Lower leg skin (tissue), 4 donors: ENCODE data around the gene PKD2L1. TPM values are rescaled to one million over a fixed set of nuclear protein-coding genes. Genes with fewer than 3 reads are reported as not detected.
"Not testable (repeated sequence)": the region's sequence is repeated elsewhere in the genome, so short reads cannot be mapped to it uniquely, and the experiment has no call there.

Source experiments
- DNase-seq, 2 donors: peaks; one replicate each; pipeline ENCODE4 v3.0.0-alpha.2; 2019; ENCODE audit warnings: low spot score in 2 of 2
- H3K4me3 ChIP-seq: fragments of 200-600 bp; sonication (generic); 2 replicates; pipeline ENCODE4 v1.5.1; 2017; ENCODE audit warnings: mild to moderate bottlenecking, low read depth; ENCODE audit not compliant: poor library complexity, severe bottlenecking
- POLR2A ChIP-seq, 2 donors: fragments of 450-650 bp; IDR thresholded peaks; one replicate each; pipeline ENCODE4 v1.6.1; 2016 to 2017; ENCODE audit warnings: antibody characterized with exemption in 2 of 2, mild to moderate bottlenecking in 1 of 2, moderate library complexity in 1 of 2
- WGBS, 2 donors: methylation state at CpG; one replicate each; pipeline ENCODE4 v1.1.5; 2018; 5-methylcytosine and 5-hydroxymethylcytosine counted together
- intact Hi-C: fragments of 100-400 bp; cut with DNase I; formaldehyde crosslinking; loops from one replicate; pipeline ENCODE4 v1.15.0; 2023; ENCODE audit warnings: low total_unique reads
- total RNA-seq, 4 donors: library from RNA; depleted of rRNA; stranded (reverse); fragments of >200 nt; gene quantifications; one replicate each; pipeline ENCODE4 v1.1.0, GENCODE V29; 2016
- TF ChIP-seq, protein P1 (sequence below), 3 donors: fragments of 450-650 bp; IDR thresholded peaks; one replicate each; pipeline ENCODE4 v1.5.1; 2016; ENCODE audit warnings: antibody characterized with exemption in 3 of 3, mild to moderate bottlenecking in 3 of 3, moderate library complexity in 2 of 3

PKD2L1 gene
- total RNA-seq, 4 donors from 2014 or later, result not detected

DNA sequence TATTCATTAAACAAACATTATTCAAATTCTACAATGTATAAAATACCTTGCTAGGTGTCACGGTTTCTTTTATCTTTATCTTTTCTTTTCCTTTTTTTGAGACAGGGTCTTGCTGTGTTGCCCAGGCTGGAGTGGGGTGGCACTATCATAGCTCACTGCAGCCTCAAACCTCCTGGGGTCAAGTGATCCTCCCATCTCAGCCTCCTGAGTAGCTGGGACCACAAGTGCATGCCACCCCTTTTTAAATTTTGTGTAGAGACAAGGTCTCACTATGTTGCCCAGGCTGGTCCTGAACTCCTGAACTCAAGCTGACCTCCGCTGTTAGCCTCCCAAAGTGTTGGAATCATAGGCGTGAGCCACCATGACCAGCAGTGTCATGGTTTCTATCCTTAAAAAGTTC lies 25.6 kb downstream of the PKD2L1 start:
- TF ChIP-seq, protein P1, sequence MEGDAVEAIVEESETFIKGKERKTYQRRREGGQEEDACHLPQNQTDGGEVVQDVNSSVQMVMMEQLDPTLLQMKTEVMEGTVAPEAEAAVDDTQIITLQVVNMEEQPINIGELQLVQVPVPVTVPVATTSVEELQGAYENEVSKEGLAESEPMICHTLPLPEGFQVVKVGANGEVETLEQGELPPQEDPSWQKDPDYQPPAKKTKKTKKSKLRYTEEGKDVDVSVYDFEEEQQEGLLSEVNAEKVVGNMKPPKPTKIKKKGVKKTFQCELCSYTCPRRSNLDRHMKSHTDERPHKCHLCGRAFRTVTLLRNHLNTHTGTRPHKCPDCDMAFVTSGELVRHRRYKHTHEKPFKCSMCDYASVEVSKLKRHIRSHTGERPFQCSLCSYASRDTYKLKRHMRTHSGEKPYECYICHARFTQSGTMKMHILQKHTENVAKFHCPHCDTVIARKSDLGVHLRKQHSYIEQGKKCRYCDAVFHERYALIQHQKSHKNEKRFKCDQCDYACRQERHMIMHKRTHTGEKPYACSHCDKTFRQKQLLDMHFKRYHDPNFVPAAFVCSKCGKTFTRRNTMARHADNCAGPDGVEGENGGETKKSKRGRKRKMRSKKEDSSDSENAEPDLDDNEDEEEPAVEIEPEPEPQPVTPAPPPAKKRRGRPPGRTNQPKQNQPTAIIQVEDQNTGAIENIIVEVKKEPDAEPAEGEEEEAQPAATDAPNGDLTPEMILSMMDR (IDR thresholded peaks at IDR 0.05), result no peak
- TF ChIP-seq POLR2A (IDR thresholded peaks at IDR 0.05), result no peak
- WGBS, 2 donors, result 77 to 95% methylated on average over 3 of the region's 3 CpGs
- intact Hi-C loops, result no loop called here
- no peak overlapping the region for H3K4me3 ChIP-seq
- DNase-seq, result no peak

DNA sequence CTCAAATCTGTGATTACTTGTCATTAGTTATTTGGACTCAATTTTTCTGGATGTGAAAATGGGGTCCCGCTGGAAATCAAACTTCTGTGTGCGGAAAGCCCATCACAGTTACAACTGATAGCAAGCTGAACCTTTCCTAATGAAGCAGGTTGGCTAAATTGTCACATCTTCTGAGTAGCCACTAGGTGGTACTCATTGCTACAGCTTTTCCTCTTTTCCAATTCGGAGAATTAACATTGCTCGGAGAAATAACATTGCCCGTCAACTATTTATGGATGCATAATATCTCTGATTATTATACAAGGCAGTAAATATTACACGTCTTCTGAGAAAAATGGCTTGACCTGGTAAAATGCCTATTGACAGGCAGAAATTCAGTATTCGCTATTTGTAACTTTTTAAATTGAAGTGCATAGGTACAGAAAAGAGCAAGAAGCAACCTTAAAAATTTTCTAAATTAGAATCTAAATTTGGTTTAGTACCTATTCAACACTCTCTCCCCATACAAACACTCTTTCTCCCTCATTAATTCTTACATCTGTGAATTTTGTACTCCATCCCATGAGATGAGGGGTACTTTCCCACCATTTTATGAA lies 26.2 kb downstream of the PKD2L1 start:
- DNase-seq, result no peak
- 27 to 29% methylated on average over 7 of the region's 7 CpGs for WGBS, 2 donors
- intact Hi-C loops, result no loop called here
- TF ChIP-seq, protein P1 (IDR thresholded peaks at IDR 0.05), result no peak
- TF ChIP-seq POLR2A (IDR thresholded peaks at IDR 0.05), result no peak
- no peak overlapping the region for H3K4me3 ChIP-seq

DNA sequence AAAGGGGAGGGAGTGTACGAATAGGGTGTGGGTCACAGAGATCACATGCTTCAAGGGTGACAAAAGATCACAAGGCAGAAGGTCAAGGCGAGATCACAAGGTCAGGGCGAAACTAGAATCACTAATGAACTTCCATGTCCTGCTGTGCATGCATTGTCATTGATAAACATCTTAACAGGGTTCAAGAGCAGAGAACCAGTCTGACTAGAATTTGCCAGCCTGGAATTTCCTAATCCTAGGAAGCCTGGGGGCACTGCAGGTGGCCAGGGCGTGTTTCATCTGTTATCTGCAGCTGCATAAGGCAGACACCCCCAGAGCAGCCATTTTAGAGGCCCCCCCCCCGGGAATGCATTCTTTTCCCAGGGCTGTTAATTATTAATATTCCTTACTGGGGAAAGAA lies 28.9 kb downstream of the PKD2L1 start:
- H3K4me3 ChIP-seq, DNase-seq, intact Hi-C loops: not testable (repeated sequence)
- WGBS, 2 donors, result 31 to 45% methylated on average over 5 of the region's 5 CpGs

DNA sequence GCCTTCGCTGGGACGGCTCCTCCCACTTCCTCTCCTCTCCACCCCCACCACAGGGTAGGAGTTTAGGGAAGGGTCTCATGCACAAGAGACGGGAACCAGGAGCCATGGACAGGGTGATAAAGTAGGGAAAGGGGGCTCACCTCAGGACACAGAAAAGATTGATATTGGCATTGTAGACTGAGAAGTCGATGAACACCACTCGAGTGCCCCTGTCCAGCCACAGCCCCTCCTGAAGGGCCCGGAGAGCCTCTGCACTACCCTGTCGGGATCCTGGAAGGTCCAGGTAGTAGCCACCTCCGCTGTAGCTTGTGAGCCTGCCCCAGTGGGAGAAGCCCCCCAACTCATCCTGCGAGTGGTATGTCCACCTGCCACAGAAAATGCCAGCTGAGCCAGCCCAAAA lies 32.8 kb downstream of the PKD2L1 start:
- TF ChIP-seq, protein P1 (IDR thresholded peaks at IDR 0.05), result no peak
- TF ChIP-seq POLR2A (IDR thresholded peaks at IDR 0.05), result no peak
- intact Hi-C loops, result no loop called here
- no peak overlapping the region for H3K4me3 ChIP-seq
- 73 to 76% methylated on average over 9 of the region's 9 CpGs for WGBS, 2 donors
- no peak for DNase-seq

DNA sequence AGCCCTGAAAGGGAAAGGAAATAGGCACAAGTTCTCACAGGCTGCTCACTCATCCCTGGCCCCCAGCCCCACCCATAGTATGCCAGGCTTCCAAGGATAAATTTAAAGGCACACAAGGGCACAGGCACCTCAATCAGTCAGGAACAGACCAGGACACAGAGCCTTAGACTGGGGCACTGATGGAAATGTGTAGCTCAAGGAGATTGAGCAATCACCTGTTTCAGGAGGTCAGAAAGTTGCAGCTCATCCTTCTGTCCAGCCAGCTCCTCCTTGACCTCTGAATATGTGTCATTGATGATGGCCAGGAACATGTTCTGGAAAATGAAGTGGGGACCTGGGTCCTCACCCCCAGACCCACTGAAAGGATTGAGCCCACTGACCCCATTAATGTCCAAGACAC lies 37.0 kb downstream of the PKD2L1 start:
- no peak for DNase-seq
- no peak overlapping the region for H3K4me3 ChIP-seq
- intact Hi-C loops, result no loop called here
- TF ChIP-seq POLR2A (IDR thresholded peaks at IDR 0.05), result no peak
- TF ChIP-seq, protein P1 (IDR thresholded peaks at IDR 0.05), result no peak

DNA sequence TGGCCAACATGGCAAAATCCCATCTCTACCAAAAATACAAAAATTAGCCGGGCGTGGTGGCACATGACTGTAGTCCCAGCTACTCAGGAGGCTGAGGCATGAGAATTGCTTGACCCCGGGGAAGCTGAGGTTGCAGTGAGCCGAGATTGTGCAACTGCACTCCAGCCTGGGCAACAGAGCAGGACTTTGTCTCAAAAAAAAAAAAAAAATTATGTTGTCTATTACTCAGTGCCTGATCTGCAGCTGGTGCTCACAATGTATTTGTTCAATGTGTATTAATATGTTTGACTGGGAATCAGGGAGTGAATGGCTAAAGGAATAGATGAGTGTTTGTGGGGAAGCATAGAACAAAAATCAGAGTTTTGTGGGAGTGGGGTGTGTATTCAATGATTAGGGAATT lies 37.7 kb downstream of the PKD2L1 start:
- DNase-seq, result peak in 1 of 2 donors; percentile 18
- H3K4me3 ChIP-seq, intact Hi-C loops: not testable (repeated sequence)
- 74 to 77% methylated on average over 4 of the region's 4 CpGs for WGBS, 2 donors

DNA sequence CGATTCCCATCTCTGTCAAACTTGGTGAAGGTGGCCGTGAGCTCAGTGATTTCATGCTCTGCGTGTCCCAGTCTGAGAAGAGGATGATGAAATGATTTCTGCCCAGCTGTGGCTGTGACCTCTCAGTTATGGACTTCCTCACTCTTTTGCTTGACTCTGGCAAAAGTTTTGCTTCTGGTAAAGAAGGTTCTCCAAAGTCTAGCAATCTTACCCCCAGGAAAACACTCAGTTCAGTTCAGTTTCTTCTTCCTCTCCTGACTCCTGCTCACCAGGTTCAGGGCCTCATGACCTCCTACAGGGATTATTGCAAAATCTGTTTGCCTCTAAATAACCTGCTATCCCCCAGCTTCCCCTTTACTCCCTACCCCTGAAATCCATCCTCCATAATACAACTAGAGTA lies 38.7 kb downstream of the PKD2L1 start:
- no peak for DNase-seq
- no peak overlapping the region for H3K4me3 ChIP-seq
- intact Hi-C loops, result no loop called here
- TF ChIP-seq, protein P1 (IDR thresholded peaks at IDR 0.05), result no peak
- TF ChIP-seq POLR2A (IDR thresholded peaks at IDR 0.05), result no peak
- 71 to 76% methylated on average over 3 of the region's 3 CpGs for WGBS, 2 donors
